ENCODE measurements around the gene TRRAP.

Gene TRRAP

DNA sequence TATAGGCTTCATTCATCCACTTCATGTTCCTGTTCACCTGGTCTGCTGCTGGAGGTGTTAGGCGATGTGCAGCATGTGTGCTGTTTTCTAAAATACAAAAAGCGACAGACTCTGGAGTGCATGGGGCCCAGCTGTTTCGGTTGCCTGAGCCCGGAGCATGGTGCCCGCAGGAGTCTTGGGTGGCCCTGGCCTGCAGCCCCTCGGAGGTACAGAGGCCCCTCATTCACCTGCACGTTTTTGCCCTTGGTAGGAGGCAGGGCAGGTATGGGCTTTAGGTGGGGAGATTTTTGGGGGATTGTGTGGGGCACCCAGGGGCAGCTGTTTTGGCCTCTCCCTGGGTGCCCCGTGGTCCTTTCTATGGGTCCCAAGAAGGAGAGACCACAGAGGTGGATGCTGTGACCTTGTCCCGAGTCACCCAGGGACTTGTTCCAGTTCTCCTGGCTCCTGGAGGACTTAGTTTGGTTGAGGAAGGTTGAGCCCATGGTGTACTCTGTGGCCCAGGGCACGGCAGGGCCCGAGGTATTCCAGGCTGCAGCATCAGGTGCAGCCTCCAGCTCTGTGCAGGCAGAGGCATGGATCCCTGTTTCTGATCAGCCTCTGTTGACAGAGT is 130.7 kb downstream of the TRRAP start:
- DNase-seq: no peak

DNA sequence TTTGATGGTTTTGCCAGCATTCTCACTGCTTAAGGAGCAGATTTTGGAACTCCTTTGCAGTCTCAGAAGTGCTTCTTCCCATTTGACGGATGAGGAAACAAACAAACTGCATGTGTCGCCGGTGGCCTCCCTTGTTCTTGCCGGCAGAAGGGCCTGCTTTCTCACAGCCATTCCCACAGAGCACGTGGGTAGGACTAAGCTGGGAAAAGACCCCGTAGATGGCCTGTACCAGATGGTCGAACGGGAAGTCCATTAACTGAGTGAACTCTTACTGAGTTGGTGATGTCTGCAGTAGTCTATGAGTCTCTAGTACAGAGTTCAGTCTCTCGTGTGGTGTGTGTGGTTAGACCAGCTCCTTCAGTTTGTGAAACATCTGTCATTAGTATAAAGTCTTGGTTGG is 131.9 kb downstream of the TRRAP start:
- DNase-seq: no peak

GRCh38 chr7:99011341-99011705 is 133.0 kb downstream of the TRRAP start:
- no peak for DNase-seq

GRCh38 chr7:99011706-99012404 is 133.5 kb downstream of the TRRAP start:
- DNase-seq: no peak

DNA sequence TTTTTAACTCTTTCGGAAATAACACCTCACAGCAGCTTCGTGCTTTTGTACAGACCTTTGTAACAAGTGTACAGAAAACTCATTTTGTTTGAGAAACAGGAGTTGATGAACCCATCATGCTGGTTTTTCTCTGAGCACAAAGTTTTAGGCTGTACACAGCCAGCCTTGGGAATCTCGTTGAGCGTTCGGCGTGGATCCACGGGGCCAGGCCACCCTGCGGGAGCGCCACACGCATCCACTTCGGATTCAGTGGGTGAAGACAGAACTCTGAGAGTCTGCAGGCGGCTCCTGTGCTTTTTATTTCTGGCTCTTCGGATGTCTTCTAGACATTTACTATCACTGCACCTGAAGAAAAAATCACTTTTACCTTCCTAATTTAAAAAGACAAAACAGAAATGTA is 134.4 kb downstream of the TRRAP start:
- DNase-seq: no peak

DNA sequence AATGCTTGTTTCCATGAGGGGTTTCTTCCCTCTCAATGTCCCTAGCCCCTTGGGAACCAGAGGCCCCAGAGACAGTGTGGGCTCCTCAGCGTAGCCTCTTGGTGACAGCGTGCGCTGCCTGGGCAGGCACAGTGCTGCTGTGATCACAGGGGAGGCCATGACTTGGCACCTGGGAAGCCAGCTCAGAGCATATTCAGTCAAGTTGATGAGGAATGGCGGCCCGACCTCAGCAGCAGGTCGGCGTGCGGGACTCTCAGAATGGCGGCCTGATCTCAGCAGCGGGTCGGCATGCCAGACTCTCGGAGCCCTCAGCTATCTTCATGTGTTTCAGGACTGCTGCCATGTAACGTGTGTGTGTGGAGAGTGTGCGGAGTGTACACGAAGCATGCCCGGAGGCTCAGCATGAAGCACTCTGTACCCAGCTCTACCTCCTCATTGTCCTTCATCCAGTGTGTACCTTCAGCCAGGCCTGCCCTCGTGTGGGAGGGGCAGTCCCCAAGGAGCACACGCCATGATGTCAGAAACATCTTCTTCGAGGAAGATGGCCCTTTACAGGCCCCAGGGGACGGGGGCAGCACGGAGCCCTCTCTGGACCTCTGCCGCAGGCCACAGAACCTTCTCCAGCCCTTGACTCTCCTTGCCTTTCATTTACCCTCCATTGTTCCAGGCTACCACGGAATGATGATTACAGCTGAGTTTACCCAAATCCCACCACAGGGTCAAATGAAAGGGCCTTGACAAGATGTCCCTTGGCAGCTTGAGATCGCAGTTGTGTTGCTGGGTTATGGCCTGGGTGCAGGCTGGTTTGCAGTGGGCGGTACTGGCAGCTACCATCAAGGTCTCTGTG is 135.2 kb downstream of the TRRAP start:
- no peak for DNase-seq

DNA sequence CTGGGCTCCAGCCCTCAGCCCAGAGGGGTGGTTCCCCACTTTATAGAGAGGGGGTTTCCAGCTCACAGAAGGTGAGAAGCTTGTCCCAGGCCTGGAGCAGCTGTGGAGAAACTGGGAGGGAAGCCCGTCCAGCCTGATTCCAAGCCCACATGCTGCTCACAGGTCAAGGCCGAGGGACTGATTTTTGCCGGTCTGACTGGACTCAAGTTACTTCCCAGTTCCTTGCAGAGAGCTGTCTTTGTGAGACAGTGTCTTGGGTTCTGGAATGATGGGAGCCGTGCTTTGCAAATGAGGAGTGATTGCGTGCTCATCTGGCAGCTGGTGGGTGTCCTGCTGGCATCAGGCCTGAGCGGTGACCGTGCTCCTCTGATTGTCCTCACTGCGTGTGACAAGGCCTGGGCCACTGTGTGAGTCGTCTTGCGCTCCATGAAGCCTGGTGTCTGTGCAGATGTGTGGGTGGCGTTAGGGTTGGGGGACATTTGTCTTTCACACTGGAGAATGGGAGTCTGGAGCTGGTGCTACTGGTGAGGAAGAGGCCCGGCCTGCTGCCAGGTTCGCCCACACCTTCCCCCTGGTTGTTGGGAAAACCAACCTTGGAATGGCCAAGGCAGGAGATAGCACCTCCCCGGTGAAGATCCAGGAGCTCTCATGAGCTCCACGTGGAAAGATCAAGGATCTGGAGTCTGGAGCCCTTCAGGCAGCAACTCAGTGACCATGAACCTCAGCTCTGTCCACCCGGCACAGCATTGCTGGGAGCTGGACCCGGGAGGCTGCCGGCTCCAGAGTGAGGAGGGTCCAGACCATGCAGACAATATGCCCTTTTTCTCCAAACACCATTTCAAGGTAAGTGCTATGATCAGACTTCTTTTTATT is 136.0 kb downstream of the TRRAP start:
- DNase-seq: no peak

- no peak for DNase-seq
Measured at GRCh38 chr7:99016196-99016595, 137.9 kb downstream of the TRRAP start.

GRCh38 chr7:99019523-99020412 is 141.4 kb downstream of the TRRAP start:
- DNase-seq: no peak

- DNase-seq: no peak
Measured at GRCh38 chr7:99020413-99020715, 142.0 kb downstream of the TRRAP start.

- DNase-seq: no peak
Measured at GRCh38 chr7:99021941-99022560, 143.7 kb downstream of the TRRAP start.

- no peak for DNase-seq
Measured at GRCh38 chr7:99024066-99024465, 145.7 kb downstream of the TRRAP start.

GRCh38 chr7:99027241-99027640 is 148.9 kb downstream of the TRRAP start:
- no peak for DNase-seq

GRCh38 chr7:99027841-99028240 is 149.5 kb downstream of the TRRAP start:
- DNase-seq: no peak

- DNase-seq: no peak
Measured at GRCh38 chr7:99028261-99028973, 150.1 kb downstream of the TRRAP start.

DNA sequence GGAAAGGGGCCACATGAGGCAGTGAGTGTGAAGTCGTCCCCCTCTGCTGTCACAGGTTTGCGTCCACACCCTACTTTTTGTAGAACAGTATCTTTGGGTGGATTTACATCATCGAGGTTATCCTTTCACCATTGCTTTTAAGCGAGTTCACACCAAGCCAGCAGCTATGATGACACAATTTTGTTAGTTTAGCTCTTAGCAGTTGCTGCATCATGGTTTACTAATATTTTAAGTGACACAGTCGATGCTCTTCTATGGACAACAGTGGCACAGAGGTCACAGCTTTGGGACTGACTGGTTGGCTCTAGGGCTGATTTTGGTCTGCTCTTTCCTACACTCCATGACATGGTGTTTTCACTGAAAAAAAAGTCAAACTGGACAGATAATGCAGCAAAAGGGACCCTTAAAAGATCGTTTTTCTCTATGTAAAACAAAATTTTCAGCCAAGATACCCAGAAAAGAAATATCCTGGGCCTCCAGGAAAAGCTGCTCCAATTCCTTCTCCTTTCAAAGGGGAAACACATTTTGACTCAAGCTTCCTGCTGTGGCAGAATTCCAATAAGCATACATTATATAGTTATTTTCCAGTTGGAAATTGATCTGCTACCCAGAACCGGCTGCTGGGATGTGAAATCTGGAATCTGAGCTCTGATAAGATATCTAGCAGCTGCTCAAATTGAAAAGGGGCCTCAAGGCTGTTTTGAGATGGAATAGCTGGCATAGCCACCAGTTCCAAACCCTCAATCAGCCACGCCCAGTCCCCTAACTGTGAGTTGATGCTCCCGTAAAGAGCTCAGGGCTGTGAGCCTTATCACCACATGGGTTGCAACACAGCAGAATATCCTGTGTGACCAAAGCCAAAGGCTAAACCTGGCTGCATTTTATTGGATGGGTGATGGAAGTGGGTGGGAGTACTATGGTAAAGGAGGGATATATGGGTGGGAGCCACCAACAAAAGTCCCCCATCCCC is 151.4 kb downstream of the TRRAP start:
- DNase-seq: no peak

DNA sequence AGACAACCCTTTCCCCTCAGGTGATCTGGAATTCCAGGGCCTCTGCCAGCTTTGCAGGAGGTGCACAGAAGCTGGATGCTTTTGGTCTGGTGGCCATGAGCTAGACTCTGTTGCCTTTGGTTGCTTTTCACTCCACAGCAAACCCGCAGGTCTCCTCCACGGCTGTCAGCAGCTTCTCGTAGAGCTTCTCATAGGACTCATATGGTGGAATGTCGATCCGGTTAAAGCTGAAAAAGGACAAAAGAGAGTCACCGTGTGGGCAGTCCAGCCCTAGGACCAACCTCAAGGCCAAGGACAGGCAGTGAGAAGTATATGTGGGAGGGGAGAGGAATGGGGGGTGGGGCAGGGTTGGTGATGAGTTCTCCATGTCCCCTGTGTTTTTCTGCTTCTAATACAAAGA is 152.1 kb downstream of the TRRAP start:
- DNase-seq: no peak

- DNase-seq: no peak
Measured at GRCh38 chr7:99030951-99031350, 152.6 kb downstream of the TRRAP start.

DNA sequence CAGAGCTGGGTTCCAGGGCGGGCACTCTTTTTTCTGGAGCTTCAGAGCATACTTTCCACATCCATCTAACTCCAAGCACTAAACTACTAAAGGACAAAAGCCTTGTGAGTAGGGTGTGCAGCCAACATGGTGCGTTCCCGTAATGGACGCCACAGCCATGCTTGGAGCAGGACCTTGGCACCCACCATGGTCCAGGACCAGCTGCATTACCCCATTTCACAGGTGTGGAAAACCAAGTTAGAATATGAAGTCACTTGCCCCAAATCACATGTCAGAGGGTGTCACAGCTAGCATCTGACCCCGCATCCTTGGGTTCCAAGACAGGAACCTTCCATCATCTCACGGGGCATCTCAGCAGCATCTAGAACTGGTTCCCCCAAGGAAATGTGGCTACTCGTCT is 153.2 kb downstream of the TRRAP start:
- no peak for DNase-seq

DNA sequence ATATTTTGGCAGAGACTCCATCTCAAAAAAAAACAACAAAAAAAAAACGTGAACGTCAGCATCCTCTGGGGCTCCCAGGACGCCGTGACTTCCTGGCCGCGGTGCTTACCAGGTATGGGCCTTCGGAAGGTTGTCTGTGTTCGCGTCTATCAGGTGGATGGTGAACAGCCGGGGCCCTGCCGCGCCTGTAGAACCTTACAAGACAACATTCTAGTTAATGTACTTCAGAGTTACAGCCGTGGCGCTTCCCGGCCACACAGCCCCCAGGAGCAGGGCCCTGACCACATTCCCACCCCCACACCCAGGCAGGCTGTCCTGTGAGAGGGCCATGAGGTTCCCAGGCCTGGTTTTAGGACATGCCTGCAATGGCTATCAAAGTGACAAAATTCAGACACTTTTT is 154.6 kb downstream of the TRRAP start:
- no peak for DNase-seq
